ENCODE results near the gene CAMSAP3.

- TF ChIP-seq CTCF (IDR thresholded peaks at IDR 0.05) (no peak), POLR2A (IDR thresholded peaks at IDR 0.05) (no peak)
Measured at GRCh38 chr19:7640803-7641202, 45.1 kb downstream of the CAMSAP3 start.
